ENCODE data around the gene DNAJC21. TPM values are rescaled to one million over a fixed set of nuclear protein-coding genes. Genes with fewer than 3 reads are reported as not detected.

Gene DNAJC21
- total RNA-seq, 1 donor = 32.6 TPM

- H3K4me3 ChIP-seq (ENCODE audit: low read depth, low read length) = no peak overlapping the region
- TF ChIP-seq CTCF (IDR thresholded peaks at IDR 0.05; ENCODE audit: insufficient read depth, low read length) = no peak
These were observed 14.7 kb downstream of the DNAJC21 start for GRCh38 chr5:34944044-34944443.

GRCh38 chr5:34944460-34945047 lies 15.2 kb downstream of the DNAJC21 start:
- DNase-seq (ENCODE audit: low read depth) = no peak
- TF ChIP-seq CTCF (IDR thresholded peaks at IDR 0.05; ENCODE audit: insufficient read depth, low read length) = no peak
- no peak overlapping the region for H3K4me3 ChIP-seq (ENCODE audit: low read depth, low read length)

More at GRCh38 chr5:34944044-34944443, 14.7 kb downstream of the DNAJC21 start:
- no peak for DNase-seq (ENCODE audit: low read depth)

- peak; percentile 42 for DNase-seq (ENCODE audit: low read depth)
These were observed 28.0 kb downstream of the DNAJC21 start for GRCh38 chr5:34957321-34957720.

GRCh38 chr5:34957857-34958690 lies 28.7 kb downstream of the DNAJC21 start:
- no peak overlapping the region for H3K4me3 ChIP-seq (ENCODE audit: low read depth, low read length)
- TF ChIP-seq CTCF (IDR thresholded peaks at IDR 0.05; ENCODE audit: insufficient read depth, low read length) = peak; percentile 63
- DNase-seq (ENCODE audit: low read depth) = peak; percentile 42

More at GRCh38 chr5:34957321-34957720, 28.0 kb downstream of the DNAJC21 start:
- no peak for TF ChIP-seq CTCF (IDR thresholded peaks at IDR 0.05; ENCODE audit: insufficient read depth, low read length)
- no peak overlapping the region for H3K4me3 ChIP-seq (ENCODE audit: low read depth, low read length)

- no peak for TF ChIP-seq CTCF (IDR thresholded peaks at IDR 0.05; ENCODE audit: insufficient read depth, low read length)
- peak; percentile 38 for DNase-seq (ENCODE audit: low read depth)
- H3K4me3 ChIP-seq (ENCODE audit: low read depth, low read length) = no peak overlapping the region
These were observed 30.0 kb downstream of the DNAJC21 start for GRCh38 chr5:34959323-34959722.

GRCh38 chr5:34967540-34967939 lies 38.2 kb downstream of the DNAJC21 start:
- TF ChIP-seq CTCF (IDR thresholded peaks at IDR 0.05; ENCODE audit: insufficient read depth, low read length) = no peak
- DNase-seq (ENCODE audit: low read depth) = no peak
- H3K4me3 ChIP-seq (ENCODE audit: low read depth, low read length) = no peak overlapping the region
